CD4-positive, CD25-positive, alpha-beta regulatory T cell (primary cell): ENCODE data around the gene PIGQ. TPM values are rescaled to one million over a fixed set of nuclear protein-coding genes. Genes with fewer than 3 reads are reported as not detected.
"Not testable (repeated sequence)": the region's sequence is repeated elsewhere in the genome, so short reads cannot be mapped to it uniquely, and the experiment has no call there.

ENCODE experiments used
- ATAC-seq, 2 donors: fragments of 150-1000 bp; cut with Tn5 transposase; one replicate each; pipeline ENCODE4 v1.10.0; 2021; ENCODE audit warnings: low read depth in 2 of 2, moderate number of reproducible peaks in 2 of 2, moderate library complexity in 1 of 2
- DNase-seq, 3 donors: peaks; one replicate each; pipeline versions ENCODE4 v3.0.0 to v3.0.0-alpha.2; 2012 to 2022; ENCODE audit warnings: mixed read lengths in 1 of 3
- H3K27ac ChIP-seq: one replicate; pipeline ENCODE4 v1.7.0; 2013; ENCODE audit warnings: mild to moderate bottlenecking, low read length; ENCODE audit not compliant: insufficient read depth, poor library complexity, severe bottlenecking
- H3K27me3 ChIP-seq: one replicate; pipeline ENCODE4 v1.7.0; 2013; ENCODE audit warnings: low read length; ENCODE audit not compliant: control insufficient read depth, insufficient read depth
- H3K36me3 ChIP-seq: one replicate; pipeline ENCODE4 v1.7.0; 2013; ENCODE audit warnings: mild to moderate bottlenecking, low read length, moderate library complexity; ENCODE audit not compliant: control insufficient read depth, insufficient read depth
- H3K4me1 ChIP-seq: 2 replicates; pipeline ENCODE4 v1.7.0; 2013; ENCODE audit warnings: mild to moderate bottlenecking, low read length; ENCODE audit not compliant: insufficient read depth, control insufficient read depth, poor library complexity, severe bottlenecking
- H3K4me3 ChIP-seq: one replicate; pipeline ENCODE4 v1.7.0; 2013; ENCODE audit warnings: low read depth, mild to moderate bottlenecking, low read length, moderate library complexity
- H3K9me3 ChIP-seq, 2 experiments: 1 replicate in 1 of 2; 2 replicates in 1 of 2; pipeline ENCODE4 v1.7.0; 2013; ENCODE audit warnings: low read length in 2 of 2, mild to moderate bottlenecking in 1 of 2, moderate library complexity in 1 of 2; ENCODE audit not compliant: control insufficient read depth in 2 of 2
- H3K27ac Mint-ChIP-seq, 3 donors: one replicate each; pipeline ENCODE4 v1.8.0; 2020 to 2022; ENCODE audit warnings: mild to moderate bottlenecking in 3 of 3, mixed read lengths in 3 of 3, moderate library complexity in 2 of 3
- H3K27me3 Mint-ChIP-seq: one replicate; pipeline ENCODE4 v1.8.0; 2022; ENCODE audit warnings: mild to moderate bottlenecking, mixed read lengths
- H3K36me3 Mint-ChIP-seq: one replicate; pipeline ENCODE4 v1.8.0; 2020; ENCODE audit warnings: mixed read lengths
- H3K4me1 Mint-ChIP-seq, 4 donors: one replicate each; pipeline ENCODE4 v1.8.0; 2020 to 2022; ENCODE audit warnings: mixed read lengths in 4 of 4, mild to moderate bottlenecking in 1 of 4
- H3K4me3 Mint-ChIP-seq, 4 donors: one replicate each; pipeline ENCODE4 v1.8.0; 2020 to 2022; ENCODE audit warnings: mild to moderate bottlenecking in 4 of 4, mixed read lengths in 4 of 4, moderate library complexity in 3 of 4
- H3K9me3 Mint-ChIP-seq, 7 donors: one replicate each; pipeline ENCODE4 v1.8.0; 2020 to 2022; ENCODE audit warnings: mixed read lengths in 7 of 7, mild to moderate bottlenecking in 3 of 7, moderate library complexity in 2 of 7
- polyA plus RNA-seq, 4 donors: library from polyadenylated mRNA; unstranded; fragments of 300-500 nt; fragmentation: Illumina TruSeq; gene quantifications; one replicate each; pipeline ENCODE4 v1.2.3, GENCODE V29; 2021
- total RNA-seq: library from RNA; stranded (reverse); gene quantifications from one replicate; pipeline ENCODE4 v1.2.3, GENCODE V29; 2022

The PIGQ gene
- total and polyA plus RNA-seq, 5 donors from 2014 or later, result 11.6 to 25.7 (median 13.1) TPM

DNA sequence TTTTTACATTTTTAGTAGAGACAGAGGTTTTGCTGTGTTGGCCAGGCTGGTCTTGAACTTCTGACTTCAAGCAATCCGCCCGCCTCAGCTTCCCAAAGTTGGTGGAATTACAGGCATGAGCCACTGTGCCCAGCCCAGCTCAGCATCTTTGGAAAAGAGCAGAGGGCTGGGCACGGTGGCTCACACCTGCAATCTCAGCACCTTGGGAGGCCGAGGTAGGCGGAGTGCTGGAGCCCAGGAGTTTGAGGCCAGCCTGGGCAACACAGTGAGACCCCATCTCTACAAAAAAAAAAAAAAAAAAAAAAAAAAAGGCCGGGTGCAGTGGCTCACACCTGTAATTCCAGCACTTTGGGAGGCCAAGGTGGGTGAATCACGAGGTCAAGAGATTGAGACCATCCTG, 27.9 kb downstream of the PIGQ start:
- not testable (repeated sequence) for H3K27me3 ChIP-seq, H3K4me1 ChIP-seq, H3K27ac Mint-ChIP-seq, DNase-seq, H3K4me3 ChIP-seq, H3K36me3 ChIP-seq, H3K27ac ChIP-seq, H3K9me3 ChIP-seq, H3K4me3 Mint-ChIP-seq, H3K9me3 Mint-ChIP-seq, H3K27me3 Mint-ChIP-seq, ATAC-seq
- H3K4me1 Mint-ChIP-seq, result peaks cover 0 to 31% (median 8%) of the 10 kb centered on the region in 4 donors
- peaks cover 12% of the 10 kb centered on the region for H3K36me3 Mint-ChIP-seq

GRCh38 chr16:598823-599739, 29.3 kb downstream of the PIGQ start:
- no peaks in the 10 kb centered on the region for H3K36me3 ChIP-seq
- H3K4me1 Mint-ChIP-seq, result peaks cover 0 to 25% (median 8%) of the 10 kb centered on the region in 4 donors
- H3K4me1 ChIP-seq, result no peaks in the 10 kb centered on the region
- no peaks in the 10 kb centered on the region for H3K27me3 ChIP-seq
- ATAC-seq, result no peak
- H3K9me3 Mint-ChIP-seq, result peaks cover 0 to 2% (median 0%) of the 10 kb centered on the region in 7 donors
- no peak for DNase-seq
- no peak overlapping the region for H3K27ac ChIP-seq
- no peaks in the 10 kb centered on the region for H3K27me3 Mint-ChIP-seq
- no peak overlapping the region for H3K27ac Mint-ChIP-seq
- H3K36me3 Mint-ChIP-seq, result peaks cover 17% of the 10 kb centered on the region
- H3K9me3 ChIP-seq, result no peaks in the 10 kb centered on the region
- H3K4me3 ChIP-seq, result no peak overlapping the region
- no peak overlapping the region for H3K4me3 Mint-ChIP-seq

DNA sequence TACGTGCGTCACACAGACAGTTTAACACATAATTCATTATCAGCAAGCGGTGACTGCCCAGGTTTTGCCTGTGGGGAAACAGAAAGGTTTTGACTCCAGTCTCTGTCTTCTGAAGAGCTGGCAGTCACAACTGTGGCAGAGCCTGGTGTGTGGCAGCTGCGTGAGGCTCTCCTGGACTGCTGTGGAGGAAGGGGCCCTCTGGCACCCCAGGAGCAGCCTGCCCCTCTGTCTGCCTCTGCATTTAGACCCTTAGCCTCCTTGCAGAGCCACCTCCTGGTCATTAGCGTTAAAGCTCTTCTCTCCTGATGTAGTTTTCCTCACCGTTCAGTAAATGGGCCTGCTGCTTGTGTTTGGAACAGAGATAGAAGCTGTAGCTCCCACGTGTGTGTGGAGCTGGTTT, 31.0 kb downstream of the PIGQ start:
- Mint-ChIP-seq H3K4me1 (peaks cover 0 to 15% (median 7%) of the 10 kb centered on the region in 4 donors), H3K27ac (peak overlapping the region in 1 of 3 donors; percentile 62), H3K4me3 (no peak overlapping the region), H3K27me3 (no peaks in the 10 kb centered on the region), H3K36me3 (peaks cover 15% of the 10 kb centered on the region), H3K9me3 (peaks cover 0 to 5% (median 0%) of the 10 kb centered on the region in 7 donors)
- H3K27me3 ChIP-seq, result no peaks in the 10 kb centered on the region
- ATAC-seq, result no peak
- H3K9me3 ChIP-seq, result no peaks in the 10 kb centered on the region
- no peaks in the 10 kb centered on the region for H3K36me3 ChIP-seq
- no peak overlapping the region for H3K4me3 ChIP-seq
- H3K27ac ChIP-seq, result no peak overlapping the region
- DNase-seq, result peak in 1 of 3 donors; percentile 25
- no peaks in the 10 kb centered on the region for H3K4me1 ChIP-seq

DNA sequence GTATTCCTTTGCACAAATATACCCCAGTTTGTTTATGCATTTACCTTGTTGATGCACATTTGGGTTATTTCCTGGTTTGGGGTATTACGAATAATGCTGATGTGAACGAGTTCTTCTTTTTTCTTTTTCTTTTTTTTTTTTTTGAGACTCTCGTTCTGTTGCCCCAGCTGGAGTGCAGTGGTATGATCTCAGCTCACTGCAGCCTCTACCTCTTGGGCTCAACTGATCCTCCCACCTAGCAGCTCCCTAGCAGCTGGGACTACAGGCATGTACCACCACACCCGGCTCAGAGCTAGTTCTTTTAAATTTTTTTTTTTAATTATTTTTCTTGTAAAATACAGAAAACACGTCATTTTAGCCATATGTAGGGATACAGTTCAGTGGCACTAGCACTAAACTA, 34.2 kb downstream of the PIGQ start:
- Mint-ChIP-seq H3K9me3 (peaks cover 0 to 5% (median 0%) of the 10 kb centered on the region in 7 donors), H3K36me3 (peaks cover 8% of the 10 kb centered on the region), H3K4me3 (no peak overlapping the region), H3K4me1 (peaks cover 0 to 11% (median 5%) of the 10 kb centered on the region in 4 donors), H3K27ac (no peak overlapping the region), H3K27me3 (no peaks in the 10 kb centered on the region)
- Histone ChIP-seq H3K27ac (no peak overlapping the region), H3K4me1 (no peaks in the 10 kb centered on the region), H3K36me3 (no peaks in the 10 kb centered on the region), H3K4me3 (no peak overlapping the region), H3K27me3 (no peaks in the 10 kb centered on the region), H3K9me3 (no peaks in the 10 kb centered on the region)
- ATAC-seq, result no peak
- DNase-seq, result no peak

DNA sequence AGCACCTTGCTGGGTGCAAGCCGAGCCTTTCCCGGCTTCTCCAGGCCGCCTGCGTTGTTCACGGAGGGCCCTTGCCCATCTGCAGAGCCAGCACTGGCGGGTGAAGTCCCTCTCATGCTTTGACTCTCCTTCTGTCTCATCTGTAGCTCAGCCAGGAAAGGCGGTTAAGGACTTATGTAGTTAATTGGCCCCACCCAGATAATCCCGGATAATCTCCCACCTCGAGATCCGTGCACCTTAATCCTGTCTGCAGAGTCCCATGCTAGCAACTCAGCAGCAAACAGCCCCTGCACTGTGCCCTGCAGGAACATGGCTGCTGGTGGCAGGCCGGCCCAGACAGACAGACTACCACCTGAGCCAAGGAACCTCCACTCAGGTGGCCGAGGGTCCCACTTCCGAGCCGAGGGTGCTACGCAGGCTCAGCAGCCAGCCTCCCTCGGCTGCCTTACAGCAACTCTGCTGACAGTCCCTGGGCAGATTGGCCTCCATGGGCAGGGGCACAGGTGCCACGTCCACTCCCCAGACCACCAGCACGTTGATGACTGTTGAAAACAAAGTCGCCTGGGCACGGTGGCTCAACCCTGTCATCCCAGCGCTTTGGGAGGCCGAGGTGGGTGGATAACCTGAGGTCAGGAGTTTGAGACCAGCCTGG, 37.0 kb downstream of the PIGQ start:
- H3K9me3 ChIP-seq, result no peaks in the 10 kb centered on the region
- Mint-ChIP-seq H3K4me3 (no peak overlapping the region), H3K27ac (no peak overlapping the region)

GRCh38 chr16:608019-608418, 38.3 kb downstream of the PIGQ start:
- Mint-ChIP-seq H3K9me3 (peaks cover 0 to 5% (median 0%) of the 10 kb centered on the region in 7 donors), H3K4me1 (peaks cover 3 to 18% (median 10%) of the 10 kb centered on the region in 4 donors), H3K4me3 (no peak overlapping the region), H3K36me3 (peaks cover 8% of the 10 kb centered on the region), H3K27me3 (no peaks in the 10 kb centered on the region), H3K27ac (no peak overlapping the region)
- H3K4me1 ChIP-seq, result no peaks in the 10 kb centered on the region
- no peaks in the 10 kb centered on the region for H3K36me3 ChIP-seq
- DNase-seq (peak in 1 of 3 donors; percentile 18), ATAC-seq (no peak)
- no peak overlapping the region for H3K27ac ChIP-seq
- H3K9me3 ChIP-seq, result no peaks in the 10 kb centered on the region
- no peaks in the 10 kb centered on the region for H3K27me3 ChIP-seq
- H3K4me3 ChIP-seq, result no peak overlapping the region

More for the DNA sequence above, 37.0 kb downstream of the PIGQ start:
- H3K4me1 ChIP-seq, result no peaks in the 10 kb centered on the region
- H3K27ac ChIP-seq, result no peak overlapping the region
- Mint-ChIP-seq H3K27me3 (no peaks in the 10 kb centered on the region), H3K4me1 (peaks cover 3 to 18% (median 10%) of the 10 kb centered on the region in 4 donors), H3K9me3 (peaks cover 0 to 5% (median 0%) of the 10 kb centered on the region in 7 donors), H3K36me3 (peaks cover 8% of the 10 kb centered on the region)
- DNase-seq (no peak), ATAC-seq (no peak)
- no peaks in the 10 kb centered on the region for H3K36me3 ChIP-seq
- H3K4me3 ChIP-seq, result no peak overlapping the region
- no peaks in the 10 kb centered on the region for H3K27me3 ChIP-seq

- H3K4me1 Mint-ChIP-seq, result peaks cover 3 to 13% (median 8%) of the 10 kb centered on the region in 4 donors
- H3K27ac Mint-ChIP-seq, result peak overlapping the region in 2 of 3 donors; percentile 15 to 17
- no peaks in the 10 kb centered on the region for H3K27me3 ChIP-seq
- no peaks in the 10 kb centered on the region for H3K9me3 ChIP-seq
- no peaks in the 10 kb centered on the region for H3K27me3 Mint-ChIP-seq
- no peak overlapping the region for H3K27ac ChIP-seq
- H3K36me3 Mint-ChIP-seq, result peaks cover 6% of the 10 kb centered on the region
- H3K9me3 Mint-ChIP-seq, result peaks cover 0 to 5% (median 0%) of the 10 kb centered on the region in 7 donors
- no peaks in the 10 kb centered on the region for H3K36me3 ChIP-seq
- H3K4me1 ChIP-seq, result no peaks in the 10 kb centered on the region
- no peak overlapping the region for H3K4me3 ChIP-seq
- no peak for DNase-seq
- no peak overlapping the region for H3K4me3 Mint-ChIP-seq
- no peak for ATAC-seq
Observed at GRCh38 chr16:609316-609715, 39.5 kb downstream of the PIGQ start.
